Stimulated activated CD4-positive, alpha-beta T cell treated with anti-CD3 and anti-CD28 coated beads, Interleukin-1b, Interleukin-23, amount 100 ng/mL, for 24 hours (primary cell): ENCODE measurements around the gene CABLES1.
A peak's percentile ranks its signal among the peaks of the same experiment; 100 is the strongest.
"Not testable (repeated sequence)": the region's sequence is repeated elsewhere in the genome, so short reads cannot be mapped to it uniquely, and the experiment has no call there.

Experiments
- DNase-seq, 4 experiments: peaks; one replicate each; pipeline ENCODE4 v3.0.0-alpha.2; 2020; ENCODE audit warnings: low read depth in 4 of 4, low spot score in 1 of 4

Gene CABLES1, protein sequence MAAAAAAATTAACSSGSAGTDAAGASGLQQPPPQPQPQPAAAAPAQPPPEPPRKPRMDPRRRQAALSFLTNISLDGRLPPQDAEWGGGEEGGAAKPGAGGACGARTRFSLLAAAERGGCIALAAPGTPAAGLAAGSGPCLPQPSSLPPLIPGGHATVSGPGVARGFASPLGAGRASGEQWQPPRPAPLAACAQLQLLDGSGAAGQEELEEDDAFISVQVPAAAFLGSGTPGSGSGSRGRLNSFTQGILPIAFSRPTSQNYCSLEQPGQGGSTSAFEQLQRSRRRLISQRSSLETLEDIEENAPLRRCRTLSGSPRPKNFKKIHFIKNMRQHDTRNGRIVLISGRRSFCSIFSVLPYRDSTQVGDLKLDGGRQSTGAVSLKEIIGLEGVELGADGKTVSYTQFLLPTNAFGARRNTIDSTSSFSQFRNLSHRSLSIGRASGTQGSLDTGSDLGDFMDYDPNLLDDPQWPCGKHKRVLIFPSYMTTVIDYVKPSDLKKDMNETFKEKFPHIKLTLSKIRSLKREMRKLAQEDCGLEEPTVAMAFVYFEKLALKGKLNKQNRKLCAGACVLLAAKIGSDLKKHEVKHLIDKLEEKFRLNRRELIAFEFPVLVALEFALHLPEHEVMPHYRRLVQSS

GRCh38 chr18:23134780-23135549, at the start of gene CABLES1:
CABLES1 (plus strand) TSS chr18:23135485; CDS start chr18:23135763, 278 bp downstream.
- peak in 2 of 4 experiments; percentile 7 to 13 for DNase-seq

- DNase-seq, result no peak
These were observed 47.9 kb upstream of the CABLES1 start for GRCh38 chr18:23087352-23087751.

GRCh38 chr18:23088310-23088709, 47.0 kb upstream of the CABLES1 start:
- no peak for DNase-seq

- not testable (repeated sequence) for DNase-seq
These were observed 44.0 kb upstream of the CABLES1 start for GRCh38 chr18:23091017-23091993.

- DNase-seq, result no peak
These were observed 43.2 kb upstream of the CABLES1 start for GRCh38 chr18:23092121-23092520.

DNA sequence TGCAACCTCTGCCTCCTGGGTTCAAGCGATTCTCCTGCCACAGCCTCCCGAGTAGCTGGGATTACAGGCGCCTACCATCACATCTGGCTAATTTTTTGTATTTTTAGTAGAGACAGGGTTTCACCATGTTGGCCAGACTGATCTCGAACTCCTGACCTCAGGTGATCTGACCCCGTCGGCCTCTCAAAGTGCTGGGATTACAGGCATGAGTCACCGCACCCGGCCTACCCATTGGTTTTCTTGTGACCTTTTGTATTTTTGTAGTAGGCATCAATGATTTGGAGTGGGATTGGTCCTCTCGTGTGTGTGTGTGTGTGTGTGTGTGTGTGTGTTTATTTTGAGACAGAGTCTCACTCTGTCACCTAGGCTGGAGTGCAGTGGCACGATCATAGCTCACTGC, 42.2 kb upstream of the CABLES1 start:
- not testable (repeated sequence) for DNase-seq

GRCh38 chr18:23093772-23094171, 41.5 kb upstream of the CABLES1 start:
- no peak for DNase-seq

GRCh38 chr18:23094411-23095190, 40.7 kb upstream of the CABLES1 start:
- DNase-seq, result no peak

DNA sequence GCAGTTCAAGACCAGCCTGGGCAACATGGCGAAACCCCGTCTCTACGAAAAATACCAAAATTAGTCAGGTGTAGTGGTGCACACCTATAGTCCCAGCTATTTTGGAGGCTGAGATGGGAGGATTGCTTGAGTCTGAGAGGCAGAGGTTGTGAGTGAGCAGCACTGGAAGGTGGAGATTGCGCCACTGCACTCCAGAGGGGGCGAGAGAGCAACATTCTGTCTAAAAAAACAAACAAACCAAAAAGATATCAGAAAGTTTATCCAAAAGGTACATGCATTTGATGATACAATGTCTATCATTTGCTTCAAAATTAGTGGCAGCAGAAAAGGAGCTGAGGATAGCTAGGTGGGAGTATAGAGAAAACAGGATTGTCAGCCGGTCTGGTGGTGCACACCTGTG, 39.8 kb upstream of the CABLES1 start:
- no peak for DNase-seq

- DNase-seq, result not testable (repeated sequence)
These were observed 38.3 kb upstream of the CABLES1 start for GRCh38 chr18:23097016-23097415.

DNA sequence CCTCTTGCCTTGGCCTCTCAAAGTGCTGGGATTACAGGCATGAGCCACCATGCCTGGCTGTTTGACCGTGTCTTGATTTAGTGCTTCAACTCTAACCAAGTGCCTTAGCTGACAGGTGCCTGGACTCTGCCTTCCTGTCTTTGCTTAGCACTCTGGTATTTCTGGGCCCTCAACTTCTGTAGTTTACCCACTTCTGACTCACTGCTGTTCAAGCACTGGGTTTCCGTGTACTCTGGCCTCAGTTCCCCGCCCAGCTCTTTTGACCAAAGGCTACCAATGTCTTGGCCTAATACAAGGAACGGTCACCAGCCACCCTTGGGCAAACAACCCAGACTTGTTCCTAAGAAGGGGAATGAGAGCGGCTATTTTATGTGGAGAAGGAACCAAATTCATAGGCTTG, 35.7 kb upstream of the CABLES1 start:
- DNase-seq, result no peak

- DNase-seq, result no peak
These were observed 33.3 kb upstream of the CABLES1 start for GRCh38 chr18:23101861-23102432.

- no peak for DNase-seq
These were observed 32.6 kb upstream of the CABLES1 start for GRCh38 chr18:23102493-23103261.

DNA sequence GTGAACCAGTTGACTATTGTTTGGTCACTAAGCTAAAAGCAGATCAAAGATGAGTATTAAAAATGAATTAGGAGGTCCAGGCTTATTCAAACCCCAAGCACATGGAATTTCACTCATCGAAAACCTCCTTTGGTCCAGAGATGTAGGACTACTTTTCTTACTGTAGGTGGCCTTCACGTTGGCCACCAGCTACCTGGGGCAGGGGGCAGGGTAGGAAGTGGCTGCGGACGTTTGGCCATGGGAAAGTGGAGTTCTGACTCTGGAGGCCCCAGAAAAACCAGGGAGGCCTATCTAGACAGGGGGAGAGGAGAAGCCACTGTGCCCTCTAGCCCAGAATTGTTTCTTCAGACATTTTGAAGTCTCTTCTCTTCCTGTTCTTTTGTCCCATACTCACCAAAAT, 31.8 kb upstream of the CABLES1 start:
- no peak for DNase-seq

DNA sequence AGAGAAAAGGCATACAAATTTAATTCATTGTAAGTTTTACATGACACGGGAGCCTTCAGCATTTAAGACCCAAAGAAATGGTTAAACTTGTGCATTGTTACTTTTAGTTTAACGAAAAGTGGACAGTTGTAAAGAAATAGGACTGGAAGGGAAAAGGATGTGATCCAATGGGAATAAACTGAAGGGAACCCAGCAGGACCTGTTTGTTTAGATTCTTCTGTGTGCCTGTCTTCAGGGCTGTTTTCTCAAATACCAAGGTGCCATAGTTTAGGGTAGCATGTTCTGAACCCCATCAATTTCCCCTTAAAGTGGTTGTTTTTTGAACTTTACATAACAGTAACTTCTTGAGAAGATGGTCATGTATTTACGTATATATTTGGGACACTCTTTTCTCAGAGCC, 30.3 kb upstream of the CABLES1 start:
- no peak for DNase-seq

DNA sequence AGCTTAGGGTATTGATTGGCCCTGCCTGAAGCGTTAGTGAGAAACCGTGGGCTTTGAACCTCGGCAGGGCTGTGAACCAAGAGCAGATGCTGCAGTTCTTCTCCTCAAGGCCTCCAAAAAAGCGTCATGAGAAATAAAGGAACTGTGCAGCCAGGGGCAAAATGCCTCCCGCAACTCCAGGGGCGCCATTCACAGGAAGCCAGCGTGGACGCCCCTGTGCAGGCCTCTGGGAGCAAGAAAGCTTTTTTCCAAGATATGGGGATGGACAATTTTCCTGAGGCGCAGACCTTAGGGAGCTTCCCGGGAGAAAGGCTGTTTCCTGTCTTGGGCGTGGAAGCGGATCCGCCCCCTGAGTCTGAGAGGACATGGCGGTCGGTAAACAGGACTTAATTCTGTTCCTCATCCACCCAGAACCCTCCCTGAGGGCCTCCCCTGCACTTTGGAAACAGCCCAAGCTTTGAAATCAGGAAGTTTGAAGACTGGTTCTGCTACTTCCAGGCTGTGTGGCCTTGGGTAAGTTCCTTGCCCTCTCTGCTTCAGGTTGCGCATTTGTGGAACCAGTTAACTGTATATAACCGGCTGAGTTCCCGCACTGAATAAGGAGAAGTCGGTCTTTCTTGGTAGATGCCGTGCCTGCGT, 29.6 kb upstream of the CABLES1 start:
- DNase-seq, result no peak

- DNase-seq, result no peak
These were observed 28.7 kb upstream of the CABLES1 start for GRCh38 chr18:23106575-23106974.

- no peak for DNase-seq
These were observed 27.6 kb upstream of the CABLES1 start for GRCh38 chr18:23107718-23108117.
